IMR-90 (cell line): ENCODE data around the gene CDHR3.

Experiments used
- BHLHE40 ChIP-seq: fragments of 150-350 bp; IDR thresholded peaks from 2 replicates; pipeline ENCODE4 v1.6.1; 2016; ENCODE audit warnings: mild to moderate bottlenecking, low read depth, low read length
- CEBPB ChIP-seq: IDR thresholded peaks from 2 replicates; pipeline ENCODE4 v1.6.1; 2012; ENCODE audit warnings: low read depth, low read length, improper control_type of control experiment
- CTCF ChIP-seq: conservative IDR thresholded peaks from 2 replicates; pipeline ENCODE4 v1.5.1; 2012; ENCODE audit warnings: mild to moderate bottlenecking, low read depth, low read length, improper control_type of control experiment
- FOS ChIP-seq: fragments of 150-350 bp; IDR thresholded peaks from 2 replicates; pipeline ENCODE4 v1.6.1; 2016; ENCODE audit warnings: low read depth, low read length
- MAZ ChIP-seq: IDR thresholded peaks from 2 replicates; pipeline ENCODE4 v1.6.1; 2012; ENCODE audit warnings: low read depth, mild to moderate bottlenecking, low read length, improper control_type of control experiment, moderate library complexity, borderline replicate concordance
- MXI1 ChIP-seq: IDR thresholded peaks from 2 replicates; pipeline ENCODE4 v1.6.1; 2012; ENCODE audit warnings: low read depth, mild to moderate bottlenecking, low read length, moderate library complexity, borderline replicate concordance
- NFE2L2 ChIP-seq: fragments of 150-350 bp; IDR thresholded peaks from 2 replicates; pipeline ENCODE4 v1.6.1; 2016; ENCODE audit warnings: low read depth, mild to moderate bottlenecking, low read length
- RFX5 ChIP-seq: IDR thresholded peaks from 2 replicates; pipeline ENCODE4 v1.8.0; 2012; ENCODE audit warnings: low read depth, mild to moderate bottlenecking, low read length, moderate library complexity
- SMC3 ChIP-seq: fragments of 150-350 bp; IDR thresholded peaks from 2 replicates; pipeline ENCODE4 v1.6.1; 2016; ENCODE audit warnings: low read depth, mild to moderate bottlenecking, antibody characterized with exemption, low read length, moderate library complexity
- USF2 ChIP-seq: fragments of 150-350 bp; IDR thresholded peaks from 2 replicates; pipeline ENCODE4 v1.6.1; 2017; ENCODE audit warnings: mild to moderate bottlenecking, antibody characterized with exemption, low read length, low read depth

GRCh38 chr7:105916603-105917002, 46.5 kb upstream of the CDHR3 start:
- no peak for TF ChIP-seq CTCF
- TF ChIP-seq RFX5, result no peak
- TF ChIP-seq SMC3, result no peak
- no peak for TF ChIP-seq MAZ
- no peak for TF ChIP-seq FOS
- TF ChIP-seq MXI1, result no peak
- no peak for TF ChIP-seq USF2
- TF ChIP-seq NFE2L2, result no peak
- TF ChIP-seq BHLHE40, result no peak
- TF ChIP-seq CEBPB, result no peak
